C4-2B (cell line): ENCODE measurements around the gene PPP1R15B.

ENCODE experiments used
- H3K27ac ChIP-seq: fragments of 450-650 bp; 2 replicates; pipeline ENCODE4 v1.5.1; 2017
- CTCF ChIP-seq: fragments of 450-650 bp; conservative IDR thresholded peaks from 2 replicates; pipeline ENCODE4 v1.5.1; 2017; ENCODE audit warnings: mild to moderate bottlenecking
- ZFX ChIP-seq: fragments of 450-650 bp; IDR thresholded peaks from 2 replicates; pipeline ENCODE4 v1.6.1; 2017

PPP1R15B gene

GRCh38 chr1:204454476-204454875, 42.9 kb upstream of the PPP1R15B start:
- TF ChIP-seq CTCF = no peak
- no peak for TF ChIP-seq ZFX
- H3K27ac ChIP-seq = no peak overlapping the region

- TF ChIP-seq ZFX = no peak
- TF ChIP-seq CTCF = no peak
- H3K27ac ChIP-seq = no peak overlapping the region
These were observed 41.6 kb upstream of the PPP1R15B start for GRCh38 chr1:204453141-204453772.

GRCh38 chr1:204451352-204452124, 39.9 kb upstream of the PPP1R15B start:
- no peak overlapping the region for H3K27ac ChIP-seq
- TF ChIP-seq CTCF (no peak), ZFX (no peak)

- H3K27ac ChIP-seq = no peak overlapping the region
- no peak for TF ChIP-seq CTCF
- no peak for TF ChIP-seq ZFX
These were observed 39.0 kb upstream of the PPP1R15B start for GRCh38 chr1:204450461-204451257.

GRCh38 chr1:204449678-204450280, 38.2 kb upstream of the PPP1R15B start:
- TF ChIP-seq ZFX (no peak), CTCF (no peak)
- H3K27ac ChIP-seq = no peak overlapping the region

- TF ChIP-seq ZFX (no peak), CTCF (no peak)
- no peak overlapping the region for H3K27ac ChIP-seq
These were observed 37.5 kb upstream of the PPP1R15B start for GRCh38 chr1:204448991-204449677.
